Memory B cell (primary cell): ENCODE results near the gene LMO7.

Experiments
- ATAC-seq: fragments of 150-1000 bp; cut with Tn5 transposase; 2 replicates; pipeline ENCODE4 v1.10.0; 2021; ENCODE audit warnings: low read depth, mild to moderate bottlenecking, moderate library complexity
- DNase-seq, 2 donors: peaks; one replicate each; pipeline ENCODE4 v3.0.0; 2022; ENCODE audit warnings: low spot score in 2 of 2
- H3K27ac Mint-ChIP-seq: one replicate; pipeline ENCODE4 v1.8.0; 2022; ENCODE audit warnings: mild to moderate bottlenecking, moderate library complexity, mixed read lengths
- H3K27me3 Mint-ChIP-seq: one replicate; pipeline ENCODE4 v1.8.0; 2022; ENCODE audit warnings: mixed read lengths
- H3K36me3 Mint-ChIP-seq: one replicate; pipeline ENCODE4 v1.8.0; 2022; ENCODE audit warnings: mild to moderate bottlenecking, mixed read lengths
- H3K4me1 Mint-ChIP-seq: one replicate; pipeline ENCODE4 v1.8.0; 2022; ENCODE audit warnings: mixed read lengths
- H3K4me3 Mint-ChIP-seq: one replicate; pipeline ENCODE4 v1.8.0; 2022; ENCODE audit warnings: mild to moderate bottlenecking, moderate library complexity, mixed read lengths
- H3K9me3 Mint-ChIP-seq: one replicate; pipeline ENCODE4 v1.8.0; 2022; ENCODE audit warnings: mixed read lengths

Gene LMO7

GRCh38 chr13:75803164-75803611 lies 167.1 kb downstream of the LMO7 start:
- Mint-ChIP-seq H3K27me3 (no peaks in the 10 kb centered on the region), H3K27ac (no peak overlapping the region), H3K9me3 (no peaks in the 10 kb centered on the region), H3K4me3 (no peak overlapping the region), H3K36me3 (peaks cover 11% of the 10 kb centered on the region), H3K4me1 (peaks cover 3% of the 10 kb centered on the region)
- ATAC-seq (no peak), DNase-seq (no peak)

GRCh38 chr13:75804054-75804453 lies 167.9 kb downstream of the LMO7 start:
- H3K4me1 Mint-ChIP-seq = peaks cover 3% of the 10 kb centered on the region
- H3K27ac Mint-ChIP-seq = no peak overlapping the region
- H3K36me3 Mint-ChIP-seq = peaks cover 11% of the 10 kb centered on the region
- DNase-seq = no peak
- ATAC-seq = no peak
- H3K9me3 Mint-ChIP-seq = no peaks in the 10 kb centered on the region
- no peaks in the 10 kb centered on the region for H3K27me3 Mint-ChIP-seq
- no peak overlapping the region for H3K4me3 Mint-ChIP-seq

GRCh38 chr13:75804605-75805004 lies 168.5 kb downstream of the LMO7 start:
- peaks cover 3% of the 10 kb centered on the region for H3K4me1 Mint-ChIP-seq
- ATAC-seq = no peak
- no peaks in the 10 kb centered on the region for H3K9me3 Mint-ChIP-seq
- no peak overlapping the region for H3K4me3 Mint-ChIP-seq
- no peaks in the 10 kb centered on the region for H3K27me3 Mint-ChIP-seq
- peaks cover 11% of the 10 kb centered on the region for H3K36me3 Mint-ChIP-seq
- no peak for DNase-seq
- no peak overlapping the region for H3K27ac Mint-ChIP-seq

- ATAC-seq = no peak
- Mint-ChIP-seq H3K27ac (no peak overlapping the region), H3K27me3 (no peaks in the 10 kb centered on the region), H3K4me3 (no peak overlapping the region), H3K9me3 (no peaks in the 10 kb centered on the region), H3K4me1 (peaks cover 3% of the 10 kb centered on the region), H3K36me3 (peaks cover 11% of the 10 kb centered on the region)
- no peak for DNase-seq
These were observed 170.0 kb downstream of the LMO7 start for GRCh38 chr13:75806117-75806516.

- Mint-ChIP-seq H3K27ac (no peak overlapping the region), H3K36me3 (peaks cover 5% of the 10 kb centered on the region), H3K27me3 (no peaks in the 10 kb centered on the region), H3K4me3 (no peak overlapping the region), H3K4me1 (no peaks in the 10 kb centered on the region), H3K9me3 (no peaks in the 10 kb centered on the region)
- ATAC-seq (no peak), DNase-seq (no peak)
These were observed 175.2 kb downstream of the LMO7 start for GRCh38 chr13:75811361-75811760.

GRCh38 chr13:75811841-75812240 lies 175.7 kb downstream of the LMO7 start:
- Mint-ChIP-seq H3K4me1 (no peaks in the 10 kb centered on the region), H3K9me3 (no peaks in the 10 kb centered on the region), H3K27ac (no peak overlapping the region), H3K36me3 (peaks cover 5% of the 10 kb centered on the region), H3K27me3 (no peaks in the 10 kb centered on the region), H3K4me3 (no peak overlapping the region)
- no peak for ATAC-seq
- no peak for DNase-seq

- DNase-seq (no peak), ATAC-seq (no peak)
- Mint-ChIP-seq H3K4me1 (no peaks in the 10 kb centered on the region), H3K27me3 (no peaks in the 10 kb centered on the region), H3K36me3 (no peaks in the 10 kb centered on the region), H3K27ac (no peak overlapping the region), H3K4me3 (no peak overlapping the region), H3K9me3 (no peaks in the 10 kb centered on the region)
These were observed 176.6 kb downstream of the LMO7 start for GRCh38 chr13:75812751-75813181.

- no peaks in the 10 kb centered on the region for H3K36me3 Mint-ChIP-seq
- H3K27me3 Mint-ChIP-seq = no peaks in the 10 kb centered on the region
- H3K4me1 Mint-ChIP-seq = no peaks in the 10 kb centered on the region
- H3K9me3 Mint-ChIP-seq = no peaks in the 10 kb centered on the region
- DNase-seq (no peak), ATAC-seq (no peak)
- H3K27ac Mint-ChIP-seq = no peak overlapping the region
- H3K4me3 Mint-ChIP-seq = no peak overlapping the region
These were observed 177.2 kb downstream of the LMO7 start for GRCh38 chr13:75813323-75813722.

- Mint-ChIP-seq H3K27ac (no peak overlapping the region), H3K4me1 (no peaks in the 10 kb centered on the region), H3K36me3 (peaks cover 11% of the 10 kb centered on the region), H3K9me3 (no peaks in the 10 kb centered on the region), H3K4me3 (no peak overlapping the region), H3K27me3 (no peaks in the 10 kb centered on the region)
- no peak for DNase-seq
- no peak for ATAC-seq
These were observed 182.2 kb downstream of the LMO7 start for GRCh38 chr13:75818179-75818967.

GRCh38 chr13:75818968-75819225 lies 182.8 kb downstream of the LMO7 start:
- peaks cover 12% of the 10 kb centered on the region for H3K36me3 Mint-ChIP-seq
- DNase-seq (no peak), ATAC-seq (no peak)
- no peak overlapping the region for H3K4me3 Mint-ChIP-seq
- H3K4me1 Mint-ChIP-seq = no peaks in the 10 kb centered on the region
- no peaks in the 10 kb centered on the region for H3K27me3 Mint-ChIP-seq
- H3K9me3 Mint-ChIP-seq = no peaks in the 10 kb centered on the region
- H3K27ac Mint-ChIP-seq = no peak overlapping the region

- ATAC-seq = no peak
- H3K27me3 Mint-ChIP-seq = no peaks in the 10 kb centered on the region
- H3K36me3 Mint-ChIP-seq = peaks cover 18% of the 10 kb centered on the region
These were observed 189.0 kb downstream of the LMO7 start for GRCh38 chr13:75825161-75825560.

GRCh38 chr13:75825594-75825993 lies 189.5 kb downstream of the LMO7 start:
- H3K4me3 Mint-ChIP-seq = no peak overlapping the region
- H3K9me3 Mint-ChIP-seq = no peaks in the 10 kb centered on the region
- H3K36me3 Mint-ChIP-seq = peaks cover 18% of the 10 kb centered on the region
- no peak for DNase-seq
- H3K27me3 Mint-ChIP-seq = no peaks in the 10 kb centered on the region
- H3K27ac Mint-ChIP-seq = no peak overlapping the region
- peaks cover 3% of the 10 kb centered on the region for H3K4me1 Mint-ChIP-seq
- no peak for ATAC-seq

More at GRCh38 chr13:75825161-75825560, 189.0 kb downstream of the LMO7 start:
- Mint-ChIP-seq H3K9me3 (no peaks in the 10 kb centered on the region), H3K4me1 (peaks cover 3% of the 10 kb centered on the region), H3K4me3 (no peak overlapping the region), H3K27ac (no peak overlapping the region)
- no peak for DNase-seq

GRCh38 chr13:75826391-75826790 lies 190.3 kb downstream of the LMO7 start:
- no peak overlapping the region for H3K4me3 Mint-ChIP-seq
- H3K9me3 Mint-ChIP-seq = peaks cover 2% of the 10 kb centered on the region
- DNase-seq (no peak), ATAC-seq (no peak)
- no peaks in the 10 kb centered on the region for H3K27me3 Mint-ChIP-seq
- peaks cover 3% of the 10 kb centered on the region for H3K4me1 Mint-ChIP-seq
- peaks cover 18% of the 10 kb centered on the region for H3K36me3 Mint-ChIP-seq
- no peak overlapping the region for H3K27ac Mint-ChIP-seq

- Mint-ChIP-seq H3K36me3 (peaks cover 15% of the 10 kb centered on the region), H3K27me3 (no peaks in the 10 kb centered on the region), H3K27ac (no peak overlapping the region), H3K4me1 (peaks cover 3% of the 10 kb centered on the region), H3K4me3 (no peak overlapping the region), H3K9me3 (peaks cover 2% of the 10 kb centered on the region)
- no peak for ATAC-seq
- no peak for DNase-seq
These were observed 193.7 kb downstream of the LMO7 start for GRCh38 chr13:75829830-75830229.

GRCh38 chr13:75830842-75831241 lies 194.7 kb downstream of the LMO7 start:
- Mint-ChIP-seq H3K4me3 (no peak overlapping the region), H3K27ac (no peak overlapping the region), H3K9me3 (peaks cover 2% of the 10 kb centered on the region), H3K4me1 (peaks cover 3% of the 10 kb centered on the region), H3K27me3 (no peaks in the 10 kb centered on the region), H3K36me3 (peaks cover 17% of the 10 kb centered on the region)
- DNase-seq = no peak
- no peak for ATAC-seq
